Heart left ventricle (tissue), 16 donors: ENCODE measurements around the gene SBK3. TPM values are rescaled to one million over a fixed set of nuclear protein-coding genes. Genes with fewer than 3 reads are reported as not detected.

ENCODE experiments used
- ATAC-seq, 4 donors: fragments of 200-7000 bp; cut with Tn5 transposase; one replicate each; pipeline ENCODE4 v1.9.1; 2020 to 2022; ENCODE audit warnings: moderate library complexity in 4 of 4, mild to moderate bottlenecking in 3 of 4, moderate number of reproducible peaks in 1 of 4
- DNase-seq, 5 donors: peaks; one replicate each; pipeline ENCODE4 v3.0.0-alpha.2; 2020
- H3K27ac ChIP-seq, 12 donors: fragments of 200-600 bp; sonication (generic) in 4 of 12; one replicate each; pipeline versions ENCODE4 v1.5.0 to v1.8.0; 2016 to 2022; ENCODE audit warnings: mild to moderate bottlenecking in 2 of 12
- H3K27me3 ChIP-seq, 9 donors: fragments of 200-600 bp; sonication (generic) in 2 of 9; one replicate each; pipeline versions ENCODE4 v1.5.1 to v1.8.0; 2016 to 2022; ENCODE audit warnings: mild to moderate bottlenecking in 3 of 9
- H3K36me3 ChIP-seq, 9 donors: fragments of 200-600 bp; sonication (generic) in 2 of 9; one replicate each; pipeline versions ENCODE4 v1.5.0 to v1.8.0; 2018 to 2022; ENCODE audit warnings: mild to moderate bottlenecking in 2 of 9
- H3K4me1 ChIP-seq, 12 donors: fragments of 200-600 bp; sonication (generic) in 4 of 12; one replicate each; pipeline versions ENCODE4 v1.5.0 to v1.8.0; 2016 to 2022; ENCODE audit warnings: mild to moderate bottlenecking in 3 of 12
- H3K4me3 ChIP-seq, 12 donors: fragments of 200-600 bp; sonication (generic) in 4 of 12; one replicate each; pipeline versions ENCODE4 v1.5.0 to v1.8.0; 2017 to 2022; ENCODE audit warnings: mild to moderate bottlenecking in 9 of 12, moderate library complexity in 4 of 12
- H3K9me3 ChIP-seq, 12 donors: fragments of 200-600 bp; sonication (generic) in 4 of 12; one replicate each; pipeline versions ENCODE4 v1.5.0 to v1.8.0; 2016 to 2022; ENCODE audit warnings: mild to moderate bottlenecking in 1 of 12
- POLR2A ChIP-seq, 2 donors: fragments of 450-650 bp; IDR thresholded peaks; one replicate each; pipeline ENCODE4 v1.6.1; 2017; ENCODE audit warnings: antibody characterized with exemption in 2 of 2, mild to moderate bottlenecking in 2 of 2, moderate library complexity in 2 of 2
- WGBS, 4 donors: extraction: QIAGEN DNeasy Blood & Tissue Kit in 2 of 4; methylation state at CpG; one replicate each; pipeline versions ENCODE4 v1.1.5 to v1.1.7; 2013 to 2018; 5-methylcytosine and 5-hydroxymethylcytosine counted together
- intact Hi-C, 10 donors: fragments of 100-400 bp; cut with DNase I; formaldehyde crosslinking; loops; one replicate each; pipeline versions ENCODE4 v1.11.1 to v1.14.2; 2022
- polyA plus RNA-seq, 2 donors: library from polyadenylated mRNA; stranded (reverse); fragments of 200-250 nt; gene quantifications; one replicate each; pipeline ENCODE4 v1.2.3, GENCODE V29; 2013
- total RNA-seq, 9 donors: library from RNA; depleted of rRNA in 2 of 9; stranded (reverse); fragments of >200 nt in 2 of 9; fragmentation: NEBNext Ultra II Directional in 3 of 9; extraction: Animal tissue kit (Norgen Biotek cat#: 25700) in 3 of 9; gene quantifications; one replicate each; pipeline versions ENCODE4 v1.1.0 to v1.2.4, GENCODE V29; 2016 to 2023
- TF ChIP-seq, protein P1 (sequence below), 12 donors: fragments of 200-600 bp; sonication (generic) in 4 of 12; IDR thresholded peaks; one replicate each; pipeline versions ENCODE4 v1.5.0 to v1.8.0; 2018 to 2022; ENCODE audit warnings: antibody characterized with exemption in 12 of 12, mild to moderate bottlenecking in 5 of 12
- donor health status: ischemic (EF 13 %, LVEDD 7.1; RV severe dilation, severe dysfunction).
- donor health status: healthy with polysubstance abuse.
- donor health status: DM: no; HTN: yes; CAD: no.
- donor health status: DM: no; HTN: no; CAD: no.
- donor health status: ischemic (EF 25% LVEDD 6.9; RV normal size, moderate dysfunction).
- donor health status: ischemic (EF 25% LVEDD 5.7; RV mildly dilated, moderate dysfunction).
- donor health status: healthy.
- donor health status: DM: yes; HTN: yes; CAD: no.
- donor health status: ischemic (EF 35%, LVEDD 5.7; RV mildly dilated, moderate dysfunction).
- donor health status: nonischemic (EF 11% LVEDD 7.7; RV severe dilation, severe dysfunction).
- donor health status: DM: yes; HTN: yes; CAD: no.
- donor health status: PGD.
- donor health status: ischemic (EF 29% LVEDD 5.4; RV normal size, mild dysfunction).
- donor health status: nonischemic (EF 23%, LVEDD 6.1; RV moderate dilation, normal function).

The SBK3 gene
- total and polyA plus RNA-seq, 11 donors = 2.4 to 14.3 (median 7.5) TPM

- H3K27ac ChIP-seq = peak overlapping the region in 11 of 12 donors; percentile 62 to 93 (median 84)
- peaks cover 0 to 4% (median 0%) of the 10 kb centered on the region in 12 donors for H3K9me3 ChIP-seq
- peaks cover 0 to 16% (median 0%) of the 10 kb centered on the region in 12 donors for H3K4me1 ChIP-seq
- H3K27me3 ChIP-seq = no peaks in the 10 kb centered on the region
- H3K36me3 ChIP-seq = no peaks in the 10 kb centered on the region
- intact Hi-C loops = loop anchor here in 3 of 10 donors (1.0 to 5.0 kb wide), 3 partner anchors 16 to 36 kb away; no protein-coding TSS in a partner anchor
- DNase-seq (peak; percentile 70 to 90 (median 79)), ATAC-seq (peak; percentile 91 to 95 (median 94))
- TF ChIP-seq, protein P1, sequence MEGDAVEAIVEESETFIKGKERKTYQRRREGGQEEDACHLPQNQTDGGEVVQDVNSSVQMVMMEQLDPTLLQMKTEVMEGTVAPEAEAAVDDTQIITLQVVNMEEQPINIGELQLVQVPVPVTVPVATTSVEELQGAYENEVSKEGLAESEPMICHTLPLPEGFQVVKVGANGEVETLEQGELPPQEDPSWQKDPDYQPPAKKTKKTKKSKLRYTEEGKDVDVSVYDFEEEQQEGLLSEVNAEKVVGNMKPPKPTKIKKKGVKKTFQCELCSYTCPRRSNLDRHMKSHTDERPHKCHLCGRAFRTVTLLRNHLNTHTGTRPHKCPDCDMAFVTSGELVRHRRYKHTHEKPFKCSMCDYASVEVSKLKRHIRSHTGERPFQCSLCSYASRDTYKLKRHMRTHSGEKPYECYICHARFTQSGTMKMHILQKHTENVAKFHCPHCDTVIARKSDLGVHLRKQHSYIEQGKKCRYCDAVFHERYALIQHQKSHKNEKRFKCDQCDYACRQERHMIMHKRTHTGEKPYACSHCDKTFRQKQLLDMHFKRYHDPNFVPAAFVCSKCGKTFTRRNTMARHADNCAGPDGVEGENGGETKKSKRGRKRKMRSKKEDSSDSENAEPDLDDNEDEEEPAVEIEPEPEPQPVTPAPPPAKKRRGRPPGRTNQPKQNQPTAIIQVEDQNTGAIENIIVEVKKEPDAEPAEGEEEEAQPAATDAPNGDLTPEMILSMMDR (IDR thresholded peaks at IDR 0.05) = no peak
- TF ChIP-seq POLR2A (IDR thresholded peaks at IDR 0.05) = peak in 1 of 2 donors; percentile 87
- 30 to 39% (median 36%) methylated on average over 12 of the region's 12 CpGs for WGBS, 4 donors
- H3K4me3 ChIP-seq = peak overlapping the region in 3 of 12 donors; percentile 36 to 48 (median 37)
These were observed 17.9 kb upstream of the SBK3 start for GRCh38 chr19:55563261-55563690.

- WGBS, 4 donors = 78 to 83% (median 81%) methylated on average over 9 of the region's 9 CpGs
- Histone ChIP-seq H3K36me3 (no peaks in the 10 kb centered on the region), H3K4me3 (no peak overlapping the region), H3K27ac (no peak overlapping the region), H3K27me3 (no peaks in the 10 kb centered on the region), H3K9me3 (peaks cover 0 to 4% (median 0%) of the 10 kb centered on the region in 12 donors), H3K4me1 (peaks cover 0 to 13% (median 0%) of the 10 kb centered on the region in 12 donors)
- TF ChIP-seq, protein P1 (IDR thresholded peaks at IDR 0.05) = no peak
- TF ChIP-seq POLR2A (IDR thresholded peaks at IDR 0.05) = no peak
- intact Hi-C loops = loop anchor here in 1 of 10 donors (5.0 kb wide), 1 partner anchor 32 kb away; no protein-coding TSS in a partner anchor
- DNase-seq (no peak), ATAC-seq (no peak)
These were observed 14.3 kb upstream of the SBK3 start for GRCh38 chr19:55559684-55560083.

DNA sequence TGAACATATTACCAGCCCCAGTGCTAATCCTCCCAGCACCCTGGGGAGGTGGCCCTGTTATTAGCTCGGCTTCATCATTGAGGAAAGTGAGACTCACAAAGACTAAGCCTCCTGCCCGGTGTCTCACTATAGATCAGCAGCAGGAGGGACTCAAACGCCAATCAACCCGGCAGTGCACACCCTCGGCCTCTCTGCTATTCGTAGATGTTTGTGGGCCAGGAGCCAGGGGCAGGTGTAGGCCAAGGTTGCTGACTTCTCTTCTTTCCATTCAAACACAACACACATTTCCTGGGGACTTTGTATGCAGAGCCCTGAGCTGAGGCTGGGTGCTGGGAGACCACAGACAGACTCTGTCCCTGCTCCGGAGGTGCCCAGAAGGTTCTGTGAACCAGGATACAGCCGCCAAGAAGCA lies 9.4 kb upstream of the SBK3 start:
- H3K4me3 ChIP-seq = no peak overlapping the region

DNA sequence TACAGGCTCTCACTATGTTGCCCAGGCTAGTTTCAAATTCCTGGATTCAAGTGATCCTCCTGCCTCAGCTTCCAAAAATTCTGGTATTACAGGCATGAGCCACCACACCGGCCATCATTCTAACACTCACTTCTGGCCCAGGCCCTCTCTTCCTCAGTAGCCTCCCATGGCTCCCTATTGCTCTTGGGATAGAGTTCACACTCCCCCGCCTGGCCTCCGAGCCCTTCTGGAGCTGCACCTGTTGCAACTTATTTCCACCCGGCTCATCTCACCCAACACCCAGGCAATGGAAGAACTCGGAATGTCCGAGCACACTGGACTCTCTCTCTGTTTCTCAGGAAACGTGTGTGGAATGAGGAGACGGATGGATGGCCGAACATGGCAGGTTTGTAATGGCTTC lies 9.0 kb upstream of the SBK3 start:
- peaks cover 0 to 6% (median 0%) of the 10 kb centered on the region in 9 donors for H3K27me3 ChIP-seq
- H3K4me1 ChIP-seq = peaks cover 0 to 14% (median 8%) of the 10 kb centered on the region in 12 donors
- intact Hi-C loops = no loop called here
- no peak for ATAC-seq
- H3K36me3 ChIP-seq = no peaks in the 10 kb centered on the region
- no peak overlapping the region for H3K27ac ChIP-seq
- no peak overlapping the region for H3K4me3 ChIP-seq
- peak in 1 of 5 donors; percentile 18 for DNase-seq
- no peak for TF ChIP-seq POLR2A (IDR thresholded peaks at IDR 0.05)
- TF ChIP-seq, protein P1 (IDR thresholded peaks at IDR 0.05) = no peak
- WGBS, 4 donors = 90 to 94% (median 92%) methylated on average over 9 of the region's 9 CpGs
- no peaks in the 10 kb centered on the region for H3K9me3 ChIP-seq

More for the DNA sequence above, 9.4 kb upstream of the SBK3 start:
- H3K36me3 ChIP-seq = no peaks in the 10 kb centered on the region
- intact Hi-C loops = no loop called here
- H3K4me1 ChIP-seq = peaks cover 0 to 9% (median 4%) of the 10 kb centered on the region in 12 donors
- WGBS, 4 donors = 68 to 73% (median 72%) methylated on average over 6 to 8 of the region's 8 CpGs
- TF ChIP-seq, protein P1 (IDR thresholded peaks at IDR 0.05) = no peak
- no peak for TF ChIP-seq POLR2A (IDR thresholded peaks at IDR 0.05)
- peaks cover 0 to 6% (median 0%) of the 10 kb centered on the region in 9 donors for H3K27me3 ChIP-seq
- no peak overlapping the region for H3K27ac ChIP-seq
- H3K9me3 ChIP-seq = no peaks in the 10 kb centered on the region
- ATAC-seq (no peak), DNase-seq (no peak)
